PFSK-1 (cell line): ENCODE data around the gene CERS6.

Experiments used
- POLR2AphosphoS5 ChIP-seq: IDR thresholded peaks from 2 replicates; pipeline ENCODE4 v1.6.1; 2012; ENCODE audit warnings: low read depth, mild to moderate bottlenecking, control low read depth, low read length, moderate library complexity
- TAF1 ChIP-seq: IDR thresholded peaks from 2 replicates; pipeline ENCODE4 v1.6.1; 2012; ENCODE audit warnings: low read length, control low read depth, borderline replicate concordance; ENCODE audit not compliant: insufficient read depth

- no peak for TF ChIP-seq TAF1
- no peak for TF ChIP-seq POLR2AphosphoS5
Observed at GRCh38 chr2:168738062-168738461, 282.0 kb downstream of the CERS6 start.
